HCT116 (cell line): ENCODE measurements around the gene SPRING1. TPM values are rescaled to one million over a fixed set of nuclear protein-coding genes. Genes with fewer than 3 reads are reported as not detected.

Experiments
- ATAC-seq: fragments of 200-7000 bp; cut with Tn5 transposase; 2 replicates; pipeline ENCODE4 v1.9.1; 2020; ENCODE audit warnings: mild to moderate bottlenecking, moderate library complexity
- BruUV-seq: library from RNA; stranded (reverse); fragments of 400-500 nt; replicated peaks from 2 replicates; lab custom pipeline; 2021; lab: Mats Ljungman, UMichigan
- CTCF ChIA-PET: fragments of 300-600 bp; sonication (Branson Sonifier 250); formaldehyde crosslinking; loops from one replicate; lab custom pipeline; 2021; ENCODE audit warnings: antibody characterized with exemption; lab: Charles Lee
- POLR2A ChIA-PET: fragments of 300-600, 350-600 bp; sonication (Branson Sonifier 250); formaldehyde crosslinking; loops from one replicate; lab custom pipeline; 2021; ENCODE audit warnings: antibody characterized with exemption; lab: Charles Lee
- RAD21 ChIA-PET, 2 experiments: fragments of 300-600 bp; sonication (Branson Sonifier 250); formaldehyde crosslinking; loops; one replicate each; lab custom pipeline; 2023; ENCODE audit warnings: low total read pairs in 2 of 2; ENCODE audit not compliant: uncharacterized antibody in 2 of 2, unreplicated experiment in 2 of 2, low non-redundant PET in 1 of 2; lab: Charles Lee
- DNase-seq: peaks from one replicate; pipeline ENCODE4 v3.0.0-alpha.2; 2010; ENCODE audit warnings: low read depth, low spot score
- H2AFZ ChIP-seq: fragments of 200-600 bp; shearing (Covaris generic), sonication (generic); 2 replicates; pipeline ENCODE4 v1.6.1; 2017; ENCODE audit warnings: low read depth, mixed run types, mixed read lengths, antibody characterized with exemption, low read length; ENCODE audit not compliant: poor library complexity, severe bottlenecking
- H3K27ac ChIP-seq: 2 replicates; pipeline ENCODE4 v1.5.1; 2012; ENCODE audit warnings: low read depth, low read length
- H3K27me3 ChIP-seq: fragments of 200-600 bp; sonication (generic); 2 replicates; pipeline ENCODE4 v1.6.1; 2016; ENCODE audit warnings: mixed run types, low read length, mixed read lengths; ENCODE audit not compliant: insufficient read depth
- H3K36me3 ChIP-seq, 2 experiments: fragments of 200-500 bp in 1 of 2; fragments of 200-600 bp in 1 of 2; sonication (Bioruptor generic) in 1 of 2; sonication (generic) in 1 of 2; 2 replicates each; pipeline versions ENCODE4 v1.5.1 to v1.6.1; 2014 to 2016; ENCODE audit warnings: low read length in 2 of 2, inconsistent platforms in 1 of 2, mixed read lengths in 1 of 2, mixed run types in 1 of 2; ENCODE audit not compliant: insufficient read depth in 2 of 2, control insufficient read depth in 1 of 2
- H3K4me1 ChIP-seq, 2 experiments: fragments of 200-600 bp in 1 of 2; sonication (generic) in 1 of 2; 2 replicates each; pipeline versions ENCODE4 v1.5.1 to v1.6.1; 2012 to 2017; ENCODE audit warnings: low read length in 2 of 2, inconsistent platforms in 1 of 2, mild to moderate bottlenecking in 1 of 2, mixed read lengths in 1 of 2, mixed run types in 1 of 2, moderate library complexity in 1 of 2; ENCODE audit not compliant: insufficient read depth in 2 of 2, control insufficient read depth in 1 of 2
- H3K4me2 ChIP-seq: fragments of 200-600 bp; sonication (generic); 2 replicates; pipeline ENCODE4 v1.6.1; 2017; ENCODE audit warnings: mixed run types, low read length, mixed read lengths
- H3K4me3 ChIP-seq, 2 experiments: fragments of 200-600 bp in 1 of 2; sonication (generic) in 1 of 2; replicated peaks in 1 of 2; 2 replicates each; pipeline ENCODE4 v1.5.1; 2011 to 2016; ENCODE audit warnings: low read length in 2 of 2, control low read depth in 1 of 2, low read depth in 1 of 2, mild to moderate bottlenecking in 1 of 2, mixed read lengths in 1 of 2, mixed run types in 1 of 2
- H3K79me2 ChIP-seq: fragments of 200-600 bp; sonication (generic); 2 replicates; pipeline ENCODE4 v1.6.1; 2017; ENCODE audit warnings: mild to moderate bottlenecking, mixed run types, low read length, moderate library complexity, mixed read lengths; ENCODE audit not compliant: insufficient read depth
- H3K9ac ChIP-seq: fragments of 200-600 bp; sonication (generic); 2 replicates; pipeline ENCODE4 v1.6.1; 2016; ENCODE audit warnings: low read length, mixed read lengths
- H3K9me2 ChIP-seq: fragments of 200-600 bp; sonication (generic), shearing (Covaris generic); 2 replicates; pipeline ENCODE4 v1.6.1; 2017; ENCODE audit warnings: mixed run types, mild to moderate bottlenecking, moderate library complexity; ENCODE audit not compliant: insufficient read depth
- H3K9me3 ChIP-seq, 2 experiments: fragments of 200-500 bp in 1 of 2; fragments of 200-600 bp in 1 of 2; sonication (Bioruptor generic) in 1 of 2; sonication (generic) in 1 of 2; 2 replicates each; pipeline ENCODE4 v1.6.1; 2014 to 2017; ENCODE audit warnings: low read length in 2 of 2, mixed read lengths in 2 of 2, inconsistent platforms in 1 of 2, low read depth in 1 of 2, mild to moderate bottlenecking in 1 of 2, mixed run types in 1 of 2, moderate library complexity in 1 of 2; ENCODE audit not compliant: control insufficient read depth in 1 of 2, insufficient read depth in 1 of 2
- H4K20me1 ChIP-seq: fragments of 200-600 bp; sonication (generic), shearing (Covaris generic); 2 replicates; pipeline ENCODE4 v1.6.1; 2017; ENCODE audit warnings: mixed run types, mild to moderate bottlenecking, moderate library complexity; ENCODE audit not compliant: insufficient read depth
- CBX3 ChIP-seq: IDR thresholded peaks from 2 replicates; pipeline ENCODE4 v1.6.1; 2012; ENCODE audit warnings: low read depth
- CEBPB ChIP-seq: IDR thresholded peaks from 2 replicates; pipeline ENCODE4 v1.6.1; 2012; ENCODE audit warnings: low read depth
- EGR1 ChIP-seq: IDR thresholded peaks from 2 replicates; pipeline ENCODE4 v1.6.1; 2012; ENCODE audit warnings: low read depth
- ELF1 ChIP-seq: IDR thresholded peaks from 2 replicates; pipeline ENCODE4 v1.6.1; 2012; ENCODE audit warnings: low read depth, borderline replicate concordance
- EZH2 ChIP-seq: fragments of 200-600 bp; sonication (generic); IDR thresholded peaks from 2 replicates; pipeline ENCODE4 v1.6.1; 2017; ENCODE audit warnings: antibody characterized with exemption, mixed run types
- EZH2phosphoT487 ChIP-seq: fragments of 200-600 bp; IDR thresholded peaks from 2 replicates; pipeline ENCODE4 v1.6.1; 2018; ENCODE audit warnings: antibody characterized with exemption, borderline replicate concordance
- FOSL1 ChIP-seq: IDR thresholded peaks from 2 replicates; pipeline ENCODE4 v1.6.1; 2012; ENCODE audit warnings: low read depth
- JUND ChIP-seq: IDR thresholded peaks from 2 replicates; pipeline ENCODE4 v1.6.1; 2012
- MAX ChIP-seq: IDR thresholded peaks from 2 replicates; pipeline ENCODE4 v1.6.1; 2012
- POLR2A ChIP-seq: IDR thresholded peaks from 2 replicates; pipeline ENCODE4 v1.7.0; 2011; ENCODE audit warnings: borderline replicate concordance; ENCODE audit not compliant: insufficient read depth, insufficient read length; ENCODE audit errors: extremely low read depth
- POLR2AphosphoS5 ChIP-seq: IDR thresholded peaks from 2 replicates; pipeline ENCODE4 v1.6.1; 2011; ENCODE audit warnings: mild to moderate bottlenecking, low read depth, low read length, moderate library complexity
- RAD21 ChIP-seq: IDR thresholded peaks from 2 replicates; pipeline ENCODE4 v1.6.1; 2012; ENCODE audit warnings: low read depth, mild to moderate bottlenecking
- SIN3A ChIP-seq: IDR thresholded peaks from 2 replicates; pipeline ENCODE4 v1.6.1; 2012; ENCODE audit warnings: low read depth
- SP1 ChIP-seq: IDR thresholded peaks from 2 replicates; pipeline ENCODE4 v1.6.1; 2012; ENCODE audit warnings: low read depth
- YY1 ChIP-seq: IDR thresholded peaks from 2 replicates; pipeline ENCODE4 v1.6.1; 2011; ENCODE audit warnings: low read length, low read depth, moderate library complexity, mild to moderate bottlenecking; ENCODE audit not compliant: insufficient replicate concordance; ENCODE audit errors: extremely low read depth
- ZFX ChIP-seq: fragments of 450-650 bp; IDR thresholded peaks from 2 replicates; pipeline ENCODE4 v1.6.1; 2017
- intact Hi-C: fragments of 100-400 bp; cut with micrococcal nuclease; formaldehyde crosslinking; loops from 2 replicates; pipeline ENCODE4 v1.10.0; 2022
- total RNA-seq: library from RNA; stranded (reverse); gene quantifications from one replicate; pipeline ENCODE4 v1.2.1, GENCODE V29; 2021; ENCODE audit not compliant: unreplicated experiment
- TF ChIP-seq, protein P1 (sequence below), 3 experiments: fragments of 200-600 bp in 1 of 3; sonication (generic) in 1 of 3; IDR thresholded peaks in 2 of 3; conservative IDR thresholded peaks in 1 of 3; 2 replicates each; pipeline ENCODE4 v1.5.1; 2012 to 2017; ENCODE audit warnings: low read depth in 2 of 3, low read length in 2 of 3, antibody characterized with exemption in 1 of 3, borderline replicate concordance in 1 of 3, control low read depth in 1 of 3, mild to moderate bottlenecking in 1 of 3, mixed read lengths in 1 of 3, mixed run types in 1 of 3, moderate library complexity in 1 of 3; ENCODE audit not compliant: insufficient read depth in 1 of 3

The SPRING1 gene
- total RNA-seq, 1 experiment from 2014 or later = 28.5 TPM

DNA sequence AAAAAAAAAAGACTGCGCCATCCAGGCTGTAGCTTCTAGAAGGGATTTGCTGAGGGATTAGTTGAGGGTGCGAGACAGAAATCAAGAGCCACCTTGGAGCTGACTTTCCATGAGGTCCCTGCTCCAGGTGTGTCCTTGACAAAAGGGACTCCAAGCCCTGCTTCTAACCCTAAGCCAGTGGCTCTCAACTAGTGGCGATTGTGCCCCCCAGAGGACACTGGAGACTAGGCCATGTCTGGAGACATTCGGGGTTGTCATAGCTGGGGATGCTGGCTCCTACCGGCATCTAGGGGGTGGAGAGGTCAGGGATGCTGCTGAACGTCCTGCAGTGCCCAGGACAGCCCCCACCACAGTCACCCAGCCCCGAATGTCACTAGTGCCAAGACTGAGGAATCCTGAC is 40.6 kb downstream of the SPRING1 start:
- Histone ChIP-seq H3K4me2 (no peak overlapping the region), H3K9me2 (no peaks in the 10 kb centered on the region), H3K27ac (no peak overlapping the region), H3K4me1 (no peaks in the 10 kb centered on the region), H3K79me2 (no peaks in the 10 kb centered on the region), H4K20me1 (no peaks in the 10 kb centered on the region), H3K4me3 (no peak overlapping the region), H3K36me3 (no peaks in the 10 kb centered on the region), H3K9ac (no peak overlapping the region), H3K9me3 (no peaks in the 10 kb centered on the region), H3K27me3 (no peaks in the 10 kb centered on the region), H2AFZ (no peak overlapping the region)
- peak; percentile 40 for DNase-seq
- POLR2A ChIA-PET = interaction anchor here (0.7 kb wide), 1 partner anchor 202 kb away, joined by 4 read pairs; no protein-coding TSS in a partner anchor
- intact Hi-C loops = loop anchor here (5.0 to 10.0 kb wide), 3 partner anchors 423 to 630 kb away; partner anchors contain the start of gene MED13L
- peak; percentile 97 for ATAC-seq
- RAD21 ChIA-PET = no interaction called here
- CTCF ChIA-PET = interaction anchor here (0.6 to 2.0 kb wide), 7 partner anchors 9 to 730 kb away, joined by 3 to 9 read pairs (median 7); no protein-coding TSS in a partner anchor
- TF ChIP-seq, protein P1, sequence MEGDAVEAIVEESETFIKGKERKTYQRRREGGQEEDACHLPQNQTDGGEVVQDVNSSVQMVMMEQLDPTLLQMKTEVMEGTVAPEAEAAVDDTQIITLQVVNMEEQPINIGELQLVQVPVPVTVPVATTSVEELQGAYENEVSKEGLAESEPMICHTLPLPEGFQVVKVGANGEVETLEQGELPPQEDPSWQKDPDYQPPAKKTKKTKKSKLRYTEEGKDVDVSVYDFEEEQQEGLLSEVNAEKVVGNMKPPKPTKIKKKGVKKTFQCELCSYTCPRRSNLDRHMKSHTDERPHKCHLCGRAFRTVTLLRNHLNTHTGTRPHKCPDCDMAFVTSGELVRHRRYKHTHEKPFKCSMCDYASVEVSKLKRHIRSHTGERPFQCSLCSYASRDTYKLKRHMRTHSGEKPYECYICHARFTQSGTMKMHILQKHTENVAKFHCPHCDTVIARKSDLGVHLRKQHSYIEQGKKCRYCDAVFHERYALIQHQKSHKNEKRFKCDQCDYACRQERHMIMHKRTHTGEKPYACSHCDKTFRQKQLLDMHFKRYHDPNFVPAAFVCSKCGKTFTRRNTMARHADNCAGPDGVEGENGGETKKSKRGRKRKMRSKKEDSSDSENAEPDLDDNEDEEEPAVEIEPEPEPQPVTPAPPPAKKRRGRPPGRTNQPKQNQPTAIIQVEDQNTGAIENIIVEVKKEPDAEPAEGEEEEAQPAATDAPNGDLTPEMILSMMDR (IDR thresholded peaks at IDR 0.05 in 2 of 3, conservative IDR thresholded peaks at IDR 0.05 in 1 of 3; ENCODE audit: borderline replicate concordance in 1 of 3, insufficient read depth in 1 of 3, low read depth in 2 of 3, low read length in 2 of 3) = peak; percentile 67 to 73 (median 70)
- TF ChIP-seq RAD21 = peak; percentile 89
- TF ChIP-seq FOSL1 = no peak
- BruUV-seq = no TSS peak

GRCh38 chr12:116695464-116695725 is 42.5 kb downstream of the SPRING1 start:
- intact Hi-C loops = loop anchor here (5.0 to 10.0 kb wide), 3 partner anchors 421 to 628 kb away; partner anchors contain the start of gene MED13L
- H2AFZ ChIP-seq = no peak overlapping the region
- no peaks in the 10 kb centered on the region for H3K4me1 ChIP-seq
- H3K36me3 ChIP-seq = no peaks in the 10 kb centered on the region
- no peaks in the 10 kb centered on the region for H3K9me3 ChIP-seq
- ChIA-PET RAD21 (no interaction called here), CTCF (no interaction called here), POLR2A (no interaction called here)
- H3K9ac ChIP-seq = no peak overlapping the region
- DNase-seq (no peak), ATAC-seq (no peak)
- H3K79me2 ChIP-seq = no peaks in the 10 kb centered on the region
- H4K20me1 ChIP-seq = no peaks in the 10 kb centered on the region
- no peak overlapping the region for H3K27ac ChIP-seq
- no TSS peak for BruUV-seq
- TF ChIP-seq FOSL1 (no peak), CBX3 (no peak), MAX (no peak), ZFX (no peak), EGR1 (no peak), YY1 (no peak), RAD21 (no peak), POLR2AphosphoS5 (no peak), JUND (no peak), SIN3A (no peak), EZH2phosphoT487 (no peak), SP1 (no peak), EZH2 (no peak), ELF1 (no peak), CEBPB (no peak), POLR2A (no peak)
- no peaks in the 10 kb centered on the region for H3K27me3 ChIP-seq
- H3K4me3 ChIP-seq = no peak overlapping the region
- no peak overlapping the region for H3K4me2 ChIP-seq
- H3K9me2 ChIP-seq = no peaks in the 10 kb centered on the region
